Pancreas (tissue), 10 donors: ENCODE data around the gene ZNF540. TPM values are rescaled to one million over a fixed set of nuclear protein-coding genes. Genes with fewer than 3 reads are reported as not detected.

Experiments used
- ATAC-seq, 4 donors: fragments of 200-7000 bp; cut with Tn5 transposase; one replicate each; pipeline versions ENCODE4 v1.8.0 to v1.9.1; 2020; ENCODE audit warnings: mild to moderate bottlenecking in 4 of 4, moderate library complexity in 4 of 4
- DNase-seq, 6 donors: peaks; one replicate each; pipeline ENCODE4 v3.0.0-alpha.2; 2020
- FAIRE-seq: peaks from 2 replicates; lab custom pipeline; 2012; peaks lifted over from hg19 to GRCh38; lab: Jason Lieb, UNC
- H3K27ac ChIP-seq, 4 donors: fragments of 200-600 bp; sonication (generic); 1 replicate in 3 of 4; 2 replicates in 1 of 4; pipeline versions ENCODE4 v1.5.0 to v1.8.0; 2020
- H3K27me3 ChIP-seq, 4 donors: fragments of 200-600 bp; one replicate each; pipeline ENCODE4 v1.8.0; 2021
- H3K36me3 ChIP-seq, 3 donors: fragments of 200-600 bp; sonication (generic) in 1 of 3; one replicate each; pipeline versions ENCODE4 v1.5.0 to v1.8.0; 2020 to 2021
- H3K4me1 ChIP-seq, 3 donors: fragments of 200-600 bp; one replicate each; pipeline ENCODE4 v1.8.0; 2021
- H3K4me3 ChIP-seq, 4 donors: fragments of 200-600 bp; sonication (generic) in 2 of 4; one replicate each; pipeline versions ENCODE4 v1.5.0 to v1.8.0; 2020 to 2021
- H3K9me3 ChIP-seq, 4 donors: fragments of 200-600 bp; one replicate each; pipeline ENCODE4 v1.8.0; 2021
- WGBS, 2 donors: extraction: QIAGEN DNeasy Blood & Tissue Kit; methylation state at CpG; one replicate each; pipeline ENCODE4 v1.1.7; 2013; 5-methylcytosine and 5-hydroxymethylcytosine counted together
- intact Hi-C, 3 donors: fragments of 100-400 bp; cut with DNase I; formaldehyde crosslinking; loops; one replicate each; pipeline versions ENCODE4 v1.11.1 to v1.14.2; 2022
- polyA plus RNA-seq, 2 donors: library from polyadenylated mRNA; stranded (reverse); fragments of 200-250 nt; gene quantifications; one replicate each; pipeline ENCODE4 v1.2.3, GENCODE V29; 2013
- total RNA-seq, 6 donors: library from RNA; stranded (reverse); fragmentation: NEBNext Ultra II Directional in 4 of 6; extraction: Animal tissue kit (Norgen Biotek cat#: 25700) in 4 of 6; gene quantifications; one replicate each; pipeline versions ENCODE4 v1.2.1 to v1.2.4, GENCODE V29; 2021 to 2023
- TF ChIP-seq, protein P1 (sequence below), 4 donors: fragments of 200-600 bp; sonication (generic) in 3 of 4; IDR thresholded peaks; one replicate each; pipeline versions ENCODE4 v1.5.0 to v1.8.0; 2021; ENCODE audit warnings: antibody characterized with exemption in 4 of 4
- donor health status: healthy with polysubstance abuse.
- donor health status: DM: no; HTN: no; CAD: no; lungs with moderate emphysema.
- donor health status: DM: no; HTN: no; CAD: no.
- donor health status: control.
- donor health status: control.
- donor health status: Bipolar disorder and iron deficiency.
- donor health status: DM: yes; HTN: yes; CAD: no.
- donor health status: DM: no; HTN: no; CAD: no.
- donor health status: DM: no; HTN: no; CAD: no.
- donor health status: DM: yes; HTN: yes; CAD: no.

ZNF540 gene
- total and polyA plus RNA-seq, 8 donors, result 0.85 to 5.5 (median 2.5) TPM

DNA sequence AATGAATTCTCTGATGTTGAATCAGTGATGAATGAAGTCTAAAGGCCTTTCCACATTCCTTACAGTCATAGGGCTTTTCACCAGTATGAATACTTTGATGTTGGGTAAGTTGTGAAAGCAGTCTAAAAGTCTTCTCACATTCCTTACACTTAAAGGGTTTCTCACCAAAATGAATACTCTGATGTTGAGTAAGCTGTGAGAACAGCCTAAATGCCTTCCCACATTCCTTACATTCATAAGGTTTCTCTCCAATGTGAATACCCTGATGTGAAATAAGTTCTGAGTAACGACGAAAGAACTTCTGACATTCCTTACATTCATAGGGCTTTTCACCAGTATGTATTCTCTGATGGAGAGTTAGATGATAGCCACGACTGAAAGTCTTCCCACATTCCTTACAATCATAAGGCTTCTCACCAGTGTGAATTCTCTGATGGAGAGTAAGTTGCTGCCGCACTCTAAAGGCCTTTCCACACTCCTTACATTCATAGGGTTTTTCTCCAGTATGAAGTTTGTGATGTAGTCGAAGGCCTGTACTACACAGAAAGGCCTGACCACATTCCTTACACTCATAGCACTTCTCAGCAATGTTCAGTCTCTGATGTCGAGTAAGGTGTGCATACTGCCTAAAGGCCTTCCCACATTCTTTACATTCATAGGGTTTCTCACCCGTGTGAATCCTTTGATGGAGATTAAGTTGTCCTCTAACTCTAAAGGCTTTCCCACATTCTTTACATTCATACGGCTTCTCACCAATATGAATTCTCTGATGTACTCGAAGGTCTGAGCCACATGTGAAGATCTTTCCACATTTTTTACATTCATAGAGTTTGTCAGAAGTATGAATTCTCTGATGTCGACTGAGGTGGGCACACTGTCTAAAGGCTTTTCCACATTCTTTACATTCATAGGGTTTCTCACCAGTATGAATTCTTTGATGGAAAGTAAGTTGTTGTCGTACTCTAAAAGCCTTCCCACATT is 40.7 kb downstream of the ZNF540 start:
- peaks cover 0 to 13% (median 9%) of the 10 kb centered on the region in 4 donors for H3K9me3 ChIP-seq
- TF ChIP-seq, protein P1, sequence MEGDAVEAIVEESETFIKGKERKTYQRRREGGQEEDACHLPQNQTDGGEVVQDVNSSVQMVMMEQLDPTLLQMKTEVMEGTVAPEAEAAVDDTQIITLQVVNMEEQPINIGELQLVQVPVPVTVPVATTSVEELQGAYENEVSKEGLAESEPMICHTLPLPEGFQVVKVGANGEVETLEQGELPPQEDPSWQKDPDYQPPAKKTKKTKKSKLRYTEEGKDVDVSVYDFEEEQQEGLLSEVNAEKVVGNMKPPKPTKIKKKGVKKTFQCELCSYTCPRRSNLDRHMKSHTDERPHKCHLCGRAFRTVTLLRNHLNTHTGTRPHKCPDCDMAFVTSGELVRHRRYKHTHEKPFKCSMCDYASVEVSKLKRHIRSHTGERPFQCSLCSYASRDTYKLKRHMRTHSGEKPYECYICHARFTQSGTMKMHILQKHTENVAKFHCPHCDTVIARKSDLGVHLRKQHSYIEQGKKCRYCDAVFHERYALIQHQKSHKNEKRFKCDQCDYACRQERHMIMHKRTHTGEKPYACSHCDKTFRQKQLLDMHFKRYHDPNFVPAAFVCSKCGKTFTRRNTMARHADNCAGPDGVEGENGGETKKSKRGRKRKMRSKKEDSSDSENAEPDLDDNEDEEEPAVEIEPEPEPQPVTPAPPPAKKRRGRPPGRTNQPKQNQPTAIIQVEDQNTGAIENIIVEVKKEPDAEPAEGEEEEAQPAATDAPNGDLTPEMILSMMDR (IDR thresholded peaks at IDR 0.05), result no peak
- no peak overlapping the region for H3K4me3 ChIP-seq
- no peaks in the 10 kb centered on the region for H3K27me3 ChIP-seq
- DNase-seq (no peak), ATAC-seq (no peak), FAIRE-seq (no peak)
- H3K4me1 ChIP-seq, result no peaks in the 10 kb centered on the region
- WGBS, 2 donors, result 96 to 97% methylated on average over 11 of the region's 11 CpGs
- H3K36me3 ChIP-seq, result peaks cover 0 to 11% (median 5%) of the 10 kb centered on the region in 3 donors
- intact Hi-C loops, result no loop called here
- H3K27ac ChIP-seq, result no peak overlapping the region

DNA sequence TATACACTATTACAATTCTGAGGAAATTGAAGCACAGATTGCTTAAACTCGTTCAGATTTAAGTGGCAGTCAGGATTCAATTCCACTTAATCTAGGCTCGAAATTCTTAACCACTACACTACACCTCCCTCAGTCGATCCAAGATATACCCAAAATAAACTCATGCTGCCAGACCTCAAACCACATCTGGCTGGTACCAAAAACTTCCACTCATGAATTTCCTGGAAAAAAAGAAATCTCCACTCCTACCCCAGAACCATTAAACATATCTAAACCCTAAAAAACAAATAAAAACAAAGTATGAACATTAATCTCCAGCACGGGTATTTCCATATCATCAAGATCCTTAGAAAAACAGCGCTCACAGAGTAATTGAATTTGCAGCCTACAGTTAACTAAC is 59.4 kb downstream of the ZNF540 start:
- intact Hi-C loops, result no loop called here
- Histone ChIP-seq H3K4me1 (peaks cover 3 to 12% (median 8%) of the 10 kb centered on the region in 3 donors), H3K27ac (peak overlapping the region in 2 of 4 donors; percentile 83 to 90), H3K9me3 (no peaks in the 10 kb centered on the region), H3K27me3 (no peaks in the 10 kb centered on the region), H3K36me3 (no peaks in the 10 kb centered on the region), H3K4me3 (peak overlapping the region; percentile 39 to 76 (median 69))
- DNase-seq, result no peak
- 2 to 3% methylated on average over 5 of the region's 5 CpGs for WGBS, 2 donors
- TF ChIP-seq, protein P1 (IDR thresholded peaks at IDR 0.05), result no peak
- no peak for FAIRE-seq
- peak in 1 of 4 donors; percentile 1 for ATAC-seq

DNA sequence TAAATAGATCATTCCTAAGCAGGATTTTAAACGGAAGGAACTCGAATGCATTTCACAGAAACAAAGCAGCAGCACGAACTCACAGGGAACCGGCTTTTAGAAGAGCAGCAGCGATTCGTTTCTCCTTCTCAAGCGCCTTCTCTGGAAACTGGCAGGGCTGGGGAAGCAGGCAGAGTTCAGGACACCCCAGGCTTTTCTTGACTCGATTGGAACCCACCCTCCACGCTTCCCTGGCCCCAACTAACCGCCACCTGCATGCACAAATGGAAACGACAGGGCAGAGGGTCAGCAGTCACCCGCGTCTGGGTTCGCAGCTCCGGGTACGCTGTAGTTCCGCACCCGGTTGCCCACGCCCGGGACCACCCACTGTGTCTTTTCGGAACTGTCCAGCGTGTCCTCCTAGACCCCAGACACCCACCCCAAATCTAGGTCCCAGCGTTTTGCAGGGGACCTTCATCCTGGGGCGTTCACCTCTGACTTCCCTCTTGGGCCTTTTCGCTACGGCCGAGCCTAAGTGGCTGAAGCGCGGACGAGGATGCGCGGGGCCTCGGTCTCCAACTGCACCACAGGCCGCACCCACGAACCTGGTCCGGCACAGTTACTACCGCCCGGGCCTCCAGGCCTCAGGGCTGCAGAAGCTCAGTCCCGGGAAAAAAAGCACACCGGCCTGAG is 60.1 kb downstream of the ZNF540 start:
- H3K4me1 ChIP-seq, result peaks cover 3 to 12% (median 8%) of the 10 kb centered on the region in 3 donors
- TF ChIP-seq, protein P1 (IDR thresholded peaks at IDR 0.05), result no peak
- no peak for FAIRE-seq

DNA sequence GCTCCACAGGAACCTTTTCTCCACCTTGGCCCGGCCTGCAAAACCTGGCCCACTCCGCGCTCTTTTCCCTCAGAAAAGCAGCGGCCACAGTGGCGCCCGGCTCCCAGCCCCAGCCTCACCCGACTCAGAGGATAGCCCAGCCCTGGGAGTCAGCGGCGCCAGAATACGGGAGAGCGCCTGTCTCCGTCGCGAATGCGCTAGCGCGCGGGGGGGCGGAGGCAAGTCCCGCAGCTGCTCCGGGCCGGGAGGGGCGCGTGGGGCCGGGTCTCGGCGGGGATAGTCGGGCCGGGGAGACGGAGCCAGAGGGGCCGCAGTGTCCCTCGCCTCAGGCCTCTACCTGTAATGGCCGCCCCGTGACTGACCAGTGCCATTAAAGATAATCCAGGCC is 60.6 kb downstream of the ZNF540 start, which contains the start of gene ZFP30:
TSS of gene ZFP30 (minus strand) at position 165 of the 388 bp plus-strand sequence. CDS start 7,643 bp downstream, outside the sequence.
- TF ChIP-seq, protein P1 (IDR thresholded peaks at IDR 0.05), result no peak
- ATAC-seq (peak; percentile 82 to 93 (median 93)), FAIRE-seq (no peak), DNase-seq (peak; percentile 66 to 94 (median 86))
- Histone ChIP-seq H3K9me3 (no peaks in the 10 kb centered on the region), H3K4me1 (peaks cover 3 to 12% (median 8%) of the 10 kb centered on the region in 3 donors), H3K27me3 (no peaks in the 10 kb centered on the region), H3K27ac (peak within 1 kb of the TSS; percentile 62 to 90 (median 83)), H3K36me3 (no peaks in the 10 kb centered on the region), H3K4me3 (peak within 1 kb of the TSS; percentile 39 to 76 (median 69))
- WGBS, 2 donors, result 1% methylated on average over 34 of the region's 34 CpGs
- intact Hi-C loops, result no loop called here

More for the DNA sequence above, 60.1 kb downstream of the ZNF540 start:
- H3K36me3 ChIP-seq, result no peaks in the 10 kb centered on the region
- peak overlapping the region; percentile 62 to 90 (median 83) for H3K27ac ChIP-seq
- intact Hi-C loops, result no loop called here
- 0 to 1% methylated on average over 40 of the region's 40 CpGs for WGBS, 2 donors
- H3K9me3 ChIP-seq, result no peaks in the 10 kb centered on the region
- DNase-seq, result peak in 4 of 6 donors; percentile 16 to 71 (median 30)
- H3K27me3 ChIP-seq, result no peaks in the 10 kb centered on the region
- H3K4me3 ChIP-seq, result peak overlapping the region; percentile 39 to 76 (median 69)
- ATAC-seq, result peak; percentile 62 to 76 (median 66)
